SK-N-SH treated with all-trans-retinoic acid at 6 μM for 48 hours (cell line): ENCODE results near the gene CROCC2.

Experiments
- ATAC-seq: fragments of 200-7000 bp; cut with Tn5 transposase; 3 replicates; pipeline ENCODE4 v1.9.1; 2020; ENCODE audit warnings: mild to moderate bottlenecking, moderate library complexity
- ARNTL ChIP-seq: fragments of 450-650 bp; formaldehyde crosslinking; IDR thresholded peaks from 2 replicates; pipeline ENCODE4 v1.5.0; 2020; ENCODE audit warnings: low read depth, mild to moderate bottlenecking, moderate library complexity, borderline replicate concordance
- BACH2 ChIP-seq: fragments of 250-450 bp; sonication (Bioruptor Pico); IDR thresholded peaks from 2 replicates; pipeline ENCODE4 v1.9.0; 2021; ENCODE audit warnings: mild to moderate bottlenecking, borderline replicate concordance
- CREB5 ChIP-seq: fragments of 250-450 bp; sonication (Bioruptor Pico); IDR thresholded peaks from 2 replicates; pipeline ENCODE4 v1.5.1; 2020; ENCODE audit warnings: low read depth, mild to moderate bottlenecking, moderate library complexity
- CSDC2 ChIP-seq: fragments of 250-450 bp; sonication (Bioruptor Pico); IDR thresholded peaks from 2 replicates; pipeline ENCODE4 v1.5.0; 2020; ENCODE audit warnings: mild to moderate bottlenecking, moderate library complexity
- CSRNP3 ChIP-seq: fragments of 250-450 bp; sonication (Bioruptor Pico); IDR thresholded peaks from 2 replicates; pipeline ENCODE4 v1.5.1; 2021; ENCODE audit warnings: mild to moderate bottlenecking, moderate library complexity
- ESRRG ChIP-seq: fragments of 250-450 bp; sonication (Bioruptor Pico); IDR thresholded peaks from 2 replicates; pipeline ENCODE4 v1.6.1; 2021; ENCODE audit warnings: mild to moderate bottlenecking
- GLIS3 ChIP-seq: fragments of 250-450 bp; sonication (Bioruptor Pico); IDR thresholded peaks from 2 replicates; pipeline ENCODE4 v1.5.0; 2020; ENCODE audit warnings: mild to moderate bottlenecking, moderate library complexity
- ISL1 ChIP-seq: fragments of 250-450 bp; sonication (Bioruptor Pico); IDR thresholded peaks from 2 replicates; pipeline ENCODE4 v2.1.2; 2022; ENCODE audit warnings: mild to moderate bottlenecking, moderate library complexity
- OSR1 ChIP-seq: fragments of 250-450 bp; sonication (Bioruptor Pico); IDR thresholded peaks from 2 replicates; pipeline ENCODE4 v1.8.0; 2022; ENCODE audit warnings: moderate library complexity, mild to moderate bottlenecking, inconsistent platforms
- PATZ1 ChIP-seq: fragments of 250-450 bp; sonication (Bioruptor Pico); IDR thresholded peaks from 2 replicates; pipeline ENCODE4 v1.8.0; 2020; ENCODE audit warnings: mild to moderate bottlenecking, moderate library complexity, borderline replicate concordance
- PPARA ChIP-seq: fragments of 250-450 bp; sonication (Bioruptor Pico); IDR thresholded peaks from 2 replicates; pipeline ENCODE4 v1.5.0; 2020; ENCODE audit warnings: mild to moderate bottlenecking, borderline replicate concordance
- RARB ChIP-seq: fragments of 250-450 bp; sonication (Bioruptor Pico); IDR thresholded peaks from 2 replicates; pipeline ENCODE4 v1.8.0; 2021; ENCODE audit warnings: mild to moderate bottlenecking, moderate library complexity
- SNAI2 ChIP-seq: fragments of 250-450 bp; sonication (Bioruptor Pico); IDR thresholded peaks from 2 replicates; pipeline ENCODE4 v1.5.0; 2020; ENCODE audit warnings: mild to moderate bottlenecking, moderate library complexity
- TCF4 ChIP-seq: fragments of 250-450 bp; sonication (Bioruptor Pico); IDR thresholded peaks from 2 replicates; pipeline ENCODE4 v1.8.0; 2021; ENCODE audit warnings: mild to moderate bottlenecking, moderate library complexity, borderline replicate concordance
- TOX ChIP-seq: fragments of 250-450 bp; sonication (Bioruptor Pico); IDR thresholded peaks from 2 replicates; pipeline ENCODE4 v1.8.0; 2021; ENCODE audit warnings: mild to moderate bottlenecking, moderate library complexity, borderline replicate concordance
- ZFP3 ChIP-seq: fragments of 250-450 bp; sonication (Bioruptor Pico); IDR thresholded peaks from 2 replicates; pipeline ENCODE4 v1.5.0; 2020; ENCODE audit warnings: mild to moderate bottlenecking, moderate library complexity
- ZFP30 ChIP-seq: fragments of 450-650 bp; formaldehyde crosslinking; IDR thresholded peaks from 2 replicates; pipeline ENCODE4 v1.5.0; 2022; ENCODE audit warnings: mild to moderate bottlenecking, moderate library complexity
- ZNF565 ChIP-seq: fragments of 450-650 bp; formaldehyde crosslinking; conservative IDR thresholded peaks from 2 replicates; pipeline ENCODE4 v1.5.0; 2020; ENCODE audit warnings: low read depth, mild to moderate bottlenecking, moderate library complexity
- ZNF70 ChIP-seq: fragments of 450-650 bp; formaldehyde crosslinking; IDR thresholded peaks from 2 replicates; pipeline ENCODE4 v1.5.0; 2020; ENCODE audit warnings: mild to moderate bottlenecking, moderate library complexity
- ZNF8 ChIP-seq: fragments of 450-650 bp; formaldehyde crosslinking; IDR thresholded peaks from 2 replicates; pipeline ENCODE4 v1.5.0; 2020; ENCODE audit warnings: mild to moderate bottlenecking, moderate library complexity
- TF ChIP-seq, protein P1 (sequence below): fragments of 250-450 bp; sonication (Bioruptor Pico); IDR thresholded peaks from 2 replicates; pipeline ENCODE4 v1.5.0; 2020; ENCODE audit warnings: mild to moderate bottlenecking, moderate library complexity

The CROCC2 gene

GRCh38 chr2:240858871-240859270 is 47.3 kb upstream of the CROCC2 start:
- ATAC-seq = no peak

DNA sequence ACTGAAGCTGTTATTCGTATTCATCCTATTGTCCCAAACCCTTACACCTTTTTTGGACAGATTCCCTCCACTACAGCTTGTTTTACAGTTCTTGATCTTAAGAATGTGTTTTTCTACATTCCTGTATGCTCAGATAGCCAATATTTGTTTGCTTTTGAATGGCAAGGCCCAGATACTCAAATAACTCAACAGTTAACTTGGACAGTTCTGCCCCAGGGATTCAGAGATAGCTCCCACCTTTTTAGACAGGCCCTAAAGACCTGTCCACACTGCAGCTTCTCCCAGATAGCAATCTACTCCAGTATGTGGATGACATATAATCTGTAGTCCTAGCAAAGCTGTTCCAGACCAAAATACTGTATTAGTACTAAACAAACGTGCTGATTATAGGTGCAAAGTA is 44.6 kb upstream of the CROCC2 start:
- ATAC-seq = no peak
- TF ChIP-seq GLIS3 (CRISPR knock-in tag) (no peak), ISL1 (CRISPR knock-in tag) (no peak), ARNTL (no peak), ZNF70 (CRISPR knock-in tag) (no peak), PATZ1 (CRISPR knock-in tag) (no peak), ZFP30 (no peak), ZFP3 (CRISPR knock-in tag) (no peak), ZNF565 (CRISPR knock-in tag) (no peak)

More at GRCh38 chr2:240858871-240859270, 47.3 kb upstream of the CROCC2 start:
- TF ChIP-seq PATZ1 (CRISPR knock-in tag) (no peak), PPARA (CRISPR knock-in tag) (no peak), OSR1 (CRISPR knock-in tag) (no peak), SNAI2 (CRISPR knock-in tag) (no peak), CSDC2 (CRISPR knock-in tag) (no peak), ARNTL (no peak), CREB5 (CRISPR knock-in tag) (no peak), ZNF8 (CRISPR knock-in tag) (no peak), ZFP30 (no peak), TCF4 (CRISPR knock-in tag) (no peak), ZFP3 (CRISPR knock-in tag) (no peak), GLIS3 (CRISPR knock-in tag) (no peak), ISL1 (CRISPR knock-in tag) (no peak), ZNF565 (CRISPR knock-in tag) (no peak), CSRNP3 (CRISPR knock-in tag) (no peak)
- TF ChIP-seq, protein P1, sequence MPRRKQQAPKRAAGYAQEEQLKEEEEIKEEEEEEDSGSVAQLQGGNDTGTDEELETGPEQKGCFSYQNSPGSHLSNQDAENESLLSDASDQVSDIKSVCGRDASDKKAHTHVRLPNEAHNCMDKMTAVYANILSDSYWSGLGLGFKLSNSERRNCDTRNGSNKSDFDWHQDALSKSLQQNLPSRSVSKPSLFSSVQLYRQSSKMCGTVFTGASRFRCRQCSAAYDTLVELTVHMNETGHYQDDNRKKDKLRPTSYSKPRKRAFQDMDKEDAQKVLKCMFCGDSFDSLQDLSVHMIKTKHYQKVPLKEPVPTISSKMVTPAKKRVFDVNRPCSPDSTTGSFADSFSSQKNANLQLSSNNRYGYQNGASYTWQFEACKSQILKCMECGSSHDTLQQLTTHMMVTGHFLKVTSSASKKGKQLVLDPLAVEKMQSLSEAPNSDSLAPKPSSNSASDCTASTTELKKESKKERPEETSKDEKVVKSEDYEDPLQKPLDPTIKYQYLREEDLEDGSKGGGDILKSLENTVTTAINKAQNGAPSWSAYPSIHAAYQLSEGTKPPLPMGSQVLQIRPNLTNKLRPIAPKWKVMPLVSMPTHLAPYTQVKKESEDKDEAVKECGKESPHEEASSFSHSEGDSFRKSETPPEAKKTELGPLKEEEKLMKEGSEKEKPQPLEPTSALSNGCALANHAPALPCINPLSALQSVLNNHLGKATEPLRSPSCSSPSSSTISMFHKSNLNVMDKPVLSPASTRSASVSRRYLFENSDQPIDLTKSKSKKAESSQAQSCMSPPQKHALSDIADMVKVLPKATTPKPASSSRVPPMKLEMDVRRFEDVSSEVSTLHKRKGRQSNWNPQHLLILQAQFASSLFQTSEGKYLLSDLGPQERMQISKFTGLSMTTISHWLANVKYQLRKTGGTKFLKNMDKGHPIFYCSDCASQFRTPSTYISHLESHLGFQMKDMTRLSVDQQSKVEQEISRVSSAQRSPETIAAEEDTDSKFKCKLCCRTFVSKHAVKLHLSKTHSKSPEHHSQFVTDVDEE (CRISPR knock-in tag) = no peak

DNA sequence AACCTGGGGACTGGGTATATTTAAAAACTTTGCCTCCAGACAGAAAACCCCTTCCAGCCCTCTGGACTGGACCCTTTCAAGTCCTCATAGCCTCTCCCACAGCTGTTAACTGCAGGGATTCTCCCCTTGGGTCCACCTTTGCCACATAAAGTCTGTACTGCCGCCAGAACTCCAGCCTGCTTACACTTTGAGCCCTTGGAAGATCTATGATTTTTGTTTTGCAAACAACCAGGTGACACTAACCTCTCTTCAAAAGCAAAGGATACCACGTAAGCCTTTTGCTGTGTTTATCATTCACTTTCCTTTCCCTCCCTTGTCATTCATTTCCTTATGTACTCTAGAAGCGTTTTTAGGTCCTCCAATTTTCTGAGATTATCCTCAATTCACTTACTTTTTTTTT is 41.7 kb upstream of the CROCC2 start:
- no peak for TF ChIP-seq BACH2 (CRISPR knock-in tag)
- no peak for TF ChIP-seq ZNF565 (CRISPR knock-in tag)
- TF ChIP-seq PPARA (CRISPR knock-in tag) = no peak
- no peak for TF ChIP-seq ARNTL
- TF ChIP-seq TOX = no peak
- TF ChIP-seq, protein P1 (CRISPR knock-in tag) = no peak
- no peak for TF ChIP-seq RARB (CRISPR knock-in tag)
- TF ChIP-seq ESRRG (CRISPR knock-in tag) = no peak
- TF ChIP-seq OSR1 (CRISPR knock-in tag) = no peak
- ATAC-seq = no peak
